H1 (cell line): Measurements from ENCODE around the gene URM1. TPM values are rescaled to one million over a fixed set of nuclear protein-coding genes. Genes with fewer than 3 reads are reported as not detected.

Experiments used
- BCL11A ChIP-seq, 2 experiments: IDR thresholded peaks; one replicate each; pipeline ENCODE4 v1.6.1; 2011; ENCODE audit warnings: low read depth in 2 of 2, low read length in 2 of 2, mild to moderate bottlenecking in 2 of 2
- KDM5A ChIP-seq: fragments of 200-600 bp; IDR thresholded peaks from 2 replicates; pipeline ENCODE4 v1.7.1; 2012; ENCODE audit warnings: mild to moderate bottlenecking, low read length, inconsistent platforms, mixed read lengths
- RAD21 ChIP-seq, 2 experiments: IDR thresholded peaks in 1 of 2; conservative IDR thresholded peaks in 1 of 2; 2 replicates each; pipeline ENCODE4 v1.6.1; 2011; ENCODE audit warnings: low read depth in 2 of 2, low read length in 2 of 2, improper control_type of control experiment in 1 of 2, inconsistent platforms in 1 of 2, mild to moderate bottlenecking in 1 of 2, moderate library complexity in 1 of 2
- polyA plus RNA-seq, 7 experiments: library from polyadenylated mRNA; depleted of rRNA in 3 of 7; stranded (reverse) in 5 of 7; unstranded in 2 of 7; fragments of >200 nt in 5 of 7; fragments of 200-250 nt in 2 of 7; gene quantifications; 1 replicate in 5 of 7; 2 replicates in 1 of 7; 4 replicates in 1 of 7; pipeline versions ENCODE4 v1.2.1 to v1.2.3, GENCODE V29; 2011 to 2013; ENCODE audit warnings: missing spikeins in 2 of 7, mixed read lengths in 2 of 7
- total RNA-seq: library from RNA; stranded (reverse); fragmentation: NEBNext Ultra II Directional; extraction: Animal tissue kit (Norgen Biotek cat#: 25700); gene quantifications from 2 replicates; pipeline ENCODE4 v1.2.1, GENCODE V29; 2021

Gene URM1
- total and polyA plus RNA-seq, 2 of the 8 experiments (the other 6 are each of a cell fraction or from before 2014, with no cell fraction given) = 58.3 to 62.3 TPM

- no peak for TF ChIP-seq BCL11A (IDR thresholded peaks at IDR 0.05; ENCODE audit: low read depth in 2 of 2, low read length in 2 of 2)
- no peak for TF ChIP-seq RAD21 (IDR thresholded peaks at IDR 0.05 in 1 of 2, conservative IDR thresholded peaks at IDR 0.05 in 1 of 2; ENCODE audit: low read depth in 2 of 2, low read length in 2 of 2)
- no peak for TF ChIP-seq KDM5A
These were observed 53.1 kb downstream of the URM1 start (continued) for GRCh38 chr9:128424268-128424780.
